Activated naive CD4-positive, alpha-beta T cell treated with anti-CD3 and anti-CD28 coated beads, Interleukin-2, amount 10 ng/mL, durations not matched to agents 7 days and 5 days (primary cell): ENCODE data around the gene NOB1.
A peak's percentile ranks its signal among the peaks of the same experiment; 100 is the strongest.
"Not testable (repeated sequence)": the region's sequence is repeated elsewhere in the genome, so short reads cannot be mapped to it uniquely, and the experiment has no call there.

Experiments
- CTCF ChIA-PET: fragments of 350-600 bp; sonication (Branson Sonifier 250); formaldehyde crosslinking; loops from one replicate; lab custom pipeline; 2021; ENCODE audit warnings: antibody characterized with exemption; lab: Charles Lee
- DNase-seq: peaks from one replicate; pipeline ENCODE4 v3.0.0-alpha.2; 2020
- H3K27ac Mint-ChIP-seq: one replicate; pipeline ENCODE4 v1.8.0; 2021; ENCODE audit warnings: mild to moderate bottlenecking, moderate library complexity, mixed read lengths
- H3K27me3 Mint-ChIP-seq: one replicate; pipeline ENCODE4 v1.8.0; 2021; ENCODE audit warnings: mild to moderate bottlenecking, mixed read lengths
- H3K36me3 Mint-ChIP-seq: one replicate; pipeline ENCODE4 v1.8.0; 2021; ENCODE audit warnings: mixed read lengths
- H3K4me1 Mint-ChIP-seq: one replicate; pipeline ENCODE4 v1.8.0; 2021; ENCODE audit warnings: mixed read lengths
- H3K4me3 Mint-ChIP-seq: one replicate; pipeline ENCODE4 v1.8.0; 2021; ENCODE audit warnings: mild to moderate bottlenecking, moderate library complexity, mixed read lengths
- H3K9me3 Mint-ChIP-seq: one replicate; pipeline ENCODE4 v1.8.0; 2021; ENCODE audit warnings: mixed read lengths

Gene NOB1

GRCh38 chr16:69747115-69747514 is 7.6 kb downstream of the NOB1 start:
- Mint-ChIP-seq H3K9me3 (no peaks in the 10 kb centered on the region), H3K4me1 (peaks cover 7% of the 10 kb centered on the region), H3K27me3 (no peaks in the 10 kb centered on the region), H3K36me3 (peaks cover 69% of the 10 kb centered on the region), H3K27ac (no peak overlapping the region), H3K4me3 (no peak overlapping the region)
- CTCF ChIA-PET: interaction anchor here (2.1 kb wide), 1 partner anchor 7 kb away, joined by 6 read pairs; the partner anchor contains the start of gene NOB1
- no peak for DNase-seq

- Mint-ChIP-seq H3K27ac (no peak overlapping the region), H3K4me3 (no peak overlapping the region), H3K4me1 (peaks cover 2% of the 10 kb centered on the region), H3K36me3 (peaks cover 69% of the 10 kb centered on the region), H3K27me3 (no peaks in the 10 kb centered on the region), H3K9me3 (no peaks in the 10 kb centered on the region)
- CTCF ChIA-PET: interaction anchor here (2.1 kb wide), 1 partner anchor 8 kb away, joined by 6 read pairs; the partner anchor contains the start of gene NOB1
- no peak for DNase-seq
Measured at GRCh38 chr16:69745959-69746358, 8.8 kb downstream of the NOB1 start.

GRCh38 chr16:69745232-69745612 is 9.5 kb downstream of the NOB1 start:
- no peaks in the 10 kb centered on the region for H3K27me3 Mint-ChIP-seq
- H3K4me3 Mint-ChIP-seq: no peak overlapping the region
- no peak for DNase-seq
- H3K9me3 Mint-ChIP-seq: no peaks in the 10 kb centered on the region
- peak overlapping the region; percentile 33 for H3K27ac Mint-ChIP-seq
- peaks cover 2% of the 10 kb centered on the region for H3K4me1 Mint-ChIP-seq
- CTCF ChIA-PET: interaction anchor here (2.1 kb wide), 1 partner anchor 9 kb away, joined by 6 read pairs; the partner anchor contains the start of gene NOB1
- peaks cover 67% of the 10 kb centered on the region for H3K36me3 Mint-ChIP-seq

- Mint-ChIP-seq H3K36me3 (peaks cover 72% of the 10 kb centered on the region), H3K27ac (peak overlapping the region; percentile 72), H3K9me3 (no peaks in the 10 kb centered on the region), H3K27me3 (no peaks in the 10 kb centered on the region), H3K4me1 (peaks cover 2% of the 10 kb centered on the region), H3K4me3 (no peak overlapping the region)
- CTCF ChIA-PET: interaction anchor here (2.1 kb wide), 1 partner anchor 10 kb away, joined by 6 read pairs; the partner anchor contains the start of gene NOB1
- no peak for DNase-seq
Measured at GRCh38 chr16:69744363-69745231, 10.1 kb downstream of the NOB1 start.

GRCh38 chr16:69741951-69742904 is 12.5 kb downstream of the NOB1 start:
- Mint-ChIP-seq H3K36me3 (peaks cover 54% of the 10 kb centered on the region), H3K27me3 (no peaks in the 10 kb centered on the region), H3K4me1 (no peaks in the 10 kb centered on the region), H3K4me3 (no peak overlapping the region), H3K27ac (no peak overlapping the region), H3K9me3 (no peaks in the 10 kb centered on the region)
- DNase-seq: no peak
- CTCF ChIA-PET: no interaction called here

- DNase-seq: no peak
- Mint-ChIP-seq H3K27me3 (no peaks in the 10 kb centered on the region), H3K27ac (no peak overlapping the region), H3K4me1 (no peaks in the 10 kb centered on the region), H3K9me3 (no peaks in the 10 kb centered on the region), H3K4me3 (no peak overlapping the region), H3K36me3 (peaks cover 54% of the 10 kb centered on the region)
- CTCF ChIA-PET: no interaction called here
Measured at GRCh38 chr16:69741519-69741918, 13.2 kb downstream of the NOB1 start.

- Mint-ChIP-seq H3K27me3 (no peaks in the 10 kb centered on the region), H3K36me3 (peaks cover 1% of the 10 kb centered on the region), H3K4me3 (no peak overlapping the region), H3K27ac (no peak overlapping the region), H3K9me3 (no peaks in the 10 kb centered on the region), H3K4me1 (peaks cover 17% of the 10 kb centered on the region)
- CTCF ChIA-PET: no interaction called here
- DNase-seq: no peak
Measured at GRCh38 chr16:69732101-69732500, 22.6 kb downstream of the NOB1 start.

GRCh38 chr16:69731280-69731679 is 23.4 kb downstream of the NOB1 start:
- H3K9me3 Mint-ChIP-seq, H3K27me3 Mint-ChIP-seq, CTCF ChIA-PET, DNase-seq, H3K36me3 Mint-ChIP-seq, H3K4me3 Mint-ChIP-seq, H3K27ac Mint-ChIP-seq: not testable (repeated sequence)
- peaks cover 25% of the 10 kb centered on the region for H3K4me1 Mint-ChIP-seq

GRCh38 chr16:69729030-69729429 is 25.7 kb downstream of the NOB1 start:
- not testable (repeated sequence) for H3K27me3 Mint-ChIP-seq, H3K27ac Mint-ChIP-seq, DNase-seq, H3K4me3 Mint-ChIP-seq, H3K9me3 Mint-ChIP-seq, H3K36me3 Mint-ChIP-seq
- CTCF ChIA-PET: interaction anchor here (0.6 to 1.4 kb wide), 2 partner anchors 25 to 318 kb away, joined by 3 to 6 read pairs; partner anchors contain the start of gene NOB1
- peaks cover 44% of the 10 kb centered on the region for H3K4me1 Mint-ChIP-seq

GRCh38 chr16:69727916-69728270 is 26.8 kb downstream of the NOB1 start:
- H3K9me3 Mint-ChIP-seq: no peaks in the 10 kb centered on the region
- DNase-seq: no peak
- peaks cover 5% of the 10 kb centered on the region for H3K36me3 Mint-ChIP-seq
- CTCF ChIA-PET: interaction anchor here (0.9 to 1.5 kb wide), 2 partner anchors 17 to 27 kb away, joined by 5 read pairs; partner anchors contain the start of gene NOB1
- H3K27me3 Mint-ChIP-seq: no peaks in the 10 kb centered on the region
- peak overlapping the region; percentile 55 for H3K4me3 Mint-ChIP-seq
- H3K4me1 Mint-ChIP-seq: peaks cover 56% of the 10 kb centered on the region
- H3K27ac Mint-ChIP-seq: peak overlapping the region; percentile 98

- Mint-ChIP-seq H3K27me3 (no peaks in the 10 kb centered on the region), H3K4me1 (peaks cover 64% of the 10 kb centered on the region), H3K27ac (peak within 1 kb of the TSS; percentile 98), H3K4me3 (peak within 1 kb of the TSS; percentile 95), H3K9me3 (no peaks in the 10 kb centered on the region), H3K36me3 (peaks cover 5% of the 10 kb centered on the region)
- CTCF ChIA-PET: interaction anchor here (0.6 to 3.4 kb wide), 4 partner anchors 9 to 28 kb away, joined by 3 to 20 read pairs (median 4); partner anchors contain the start of gene NOB1
- DNase-seq: peak; percentile 96
Measured at GRCh38 chr16:69726313-69727060, 28.2 kb downstream of the NOB1 start, which contains the start of gene NQO1. Gene NQO1 (minus strand): TSS chr16:69726560. CDS start chr16:69726439, 121 bp downstream.

GRCh38 chr16:69725480-69726312 is 29.0 kb downstream of the NOB1 start:
- Mint-ChIP-seq H3K4me1 (peaks cover 64% of the 10 kb centered on the region), H3K4me3 (peak overlapping the region; percentile 95), H3K27me3 (no peaks in the 10 kb centered on the region), H3K9me3 (no peaks in the 10 kb centered on the region), H3K27ac (peak overlapping the region; percentile 98), H3K36me3 (peaks cover 5% of the 10 kb centered on the region)
- CTCF ChIA-PET: interaction anchor here (0.5 to 3.4 kb wide), 4 partner anchors 8 to 552 kb away, joined by 3 to 20 read pairs (median 3); partner anchors contain the start of gene NOB1
- no peak for DNase-seq
